Naive B cell (primary cell): ENCODE measurements around the gene CHST12. TPM values are rescaled to one million over a fixed set of nuclear protein-coding genes. Genes with fewer than 3 reads are reported as not detected.
"Not testable (repeated sequence)": the region's sequence is repeated elsewhere in the genome, so short reads cannot be mapped to it uniquely, and the experiment has no call there.

ENCODE experiments used
- ATAC-seq, 2 donors: fragments of 150-1000 bp; cut with Tn5 transposase; 2 replicates each; pipeline ENCODE4 v1.10.0; 2021; ENCODE audit warnings: low read depth in 2 of 2, mild to moderate bottlenecking in 2 of 2, moderate library complexity in 2 of 2
- DNase-seq: peaks from one replicate; pipeline ENCODE4 v3.0.0; 2022
- H3K27ac Mint-ChIP-seq, 6 donors: one replicate each; pipeline ENCODE4 v1.8.0; 2020 to 2022; ENCODE audit warnings: mild to moderate bottlenecking in 6 of 6, mixed read lengths in 6 of 6, moderate library complexity in 5 of 6, inconsistent platforms in 2 of 6
- H3K27me3 Mint-ChIP-seq, 3 donors: one replicate each; pipeline ENCODE4 v1.8.0; 2021 to 2022; ENCODE audit warnings: mixed read lengths in 3 of 3, mild to moderate bottlenecking in 1 of 3
- H3K36me3 Mint-ChIP-seq, 2 donors: one replicate each; pipeline ENCODE4 v1.8.0; 2020 to 2022; ENCODE audit warnings: mixed read lengths in 2 of 2, inconsistent platforms in 1 of 2, mild to moderate bottlenecking in 1 of 2
- H3K4me1 Mint-ChIP-seq, 3 donors: one replicate each; pipeline ENCODE4 v1.8.0; 2020 to 2022; ENCODE audit warnings: mixed read lengths in 3 of 3, inconsistent platforms in 1 of 3, mild to moderate bottlenecking in 1 of 3, moderate library complexity in 1 of 3
- H3K4me3 Mint-ChIP-seq, 8 donors: one replicate each; pipeline ENCODE4 v1.8.0; 2020 to 2022; ENCODE audit warnings: mild to moderate bottlenecking in 8 of 8, mixed read lengths in 8 of 8, moderate library complexity in 8 of 8, inconsistent platforms in 2 of 8
- H3K9me3 Mint-ChIP-seq, 7 donors: one replicate each; pipeline ENCODE4 v1.8.0; 2020 to 2022; ENCODE audit warnings: mixed read lengths in 7 of 7, mild to moderate bottlenecking in 5 of 7, inconsistent platforms in 2 of 7, moderate library complexity in 1 of 7
- polyA plus RNA-seq, 6 donors: library from polyadenylated mRNA; unstranded; fragments of 300-500 nt; fragmentation: Illumina TruSeq; gene quantifications; one replicate each; pipeline ENCODE4 v1.2.3, GENCODE V29; 2021; ENCODE audit warnings: low read depth in 6 of 6

Gene CHST12
- polyA plus RNA-seq, 6 donors from 2014 or later, result 6.5 to 20.9 (median 12.3) TPM

GRCh38 chr7:2452074-2452507 is 48.7 kb downstream of the CHST12 start:
- peak; percentile 14 for DNase-seq
- ATAC-seq, result peak; percentile 34 to 54
- Mint-ChIP-seq H3K36me3 (no peaks in the 10 kb centered on the region), H3K4me3 (peak overlapping the region in 7 of 8 donors; percentile 70 to 88 (median 80)), H3K9me3 (peaks cover 0 to 7% (median 0%) of the 10 kb centered on the region in 7 donors), H3K4me1 (peaks cover 0 to 16% (median 10%) of the 10 kb centered on the region in 3 donors), H3K27me3 (no peaks in the 10 kb centered on the region), H3K27ac (peak overlapping the region in 3 of 6 donors; percentile 63 to 70 (median 68))

- Mint-ChIP-seq H3K27ac (no peak overlapping the region), H3K4me3 (peak overlapping the region in 5 of 8 donors; percentile 51 to 86 (median 63))
- ATAC-seq, result no peak
Measured at GRCh38 chr7:2452643-2453270, 49.3 kb downstream of the CHST12 start.

GRCh38 chr7:2453849-2454248 is 50.4 kb downstream of the CHST12 start:
- H3K27ac Mint-ChIP-seq, result not testable (repeated sequence)
- H3K4me1 Mint-ChIP-seq, result peaks cover 0 to 13% (median 10%) of the 10 kb centered on the region in 3 donors

More at GRCh38 chr7:2452643-2453270, 49.3 kb downstream of the CHST12 start:
- Mint-ChIP-seq H3K36me3 (no peaks in the 10 kb centered on the region), H3K4me1 (peaks cover 0 to 16% (median 10%) of the 10 kb centered on the region in 3 donors), H3K27me3 (no peaks in the 10 kb centered on the region), H3K9me3 (peaks cover 0 to 7% (median 0%) of the 10 kb centered on the region in 7 donors)
- no peak for DNase-seq

GRCh38 chr7:2459674-2460073 is 56.3 kb downstream of the CHST12 start:
- no peaks in the 10 kb centered on the region for H3K36me3 Mint-ChIP-seq
- peaks cover 0 to 3% (median 0%) of the 10 kb centered on the region in 3 donors for H3K4me1 Mint-ChIP-seq
- H3K4me3 Mint-ChIP-seq, result no peak overlapping the region
- peak overlapping the region in 2 of 6 donors; percentile 39 to 59 for H3K27ac Mint-ChIP-seq
- DNase-seq (no peak), ATAC-seq (no peak)
- H3K27me3 Mint-ChIP-seq, result no peaks in the 10 kb centered on the region
- H3K9me3 Mint-ChIP-seq, result peaks cover 0 to 7% (median 0%) of the 10 kb centered on the region in 7 donors

More at GRCh38 chr7:2453849-2454248, 50.4 kb downstream of the CHST12 start:
- not testable (repeated sequence) for ATAC-seq, H3K36me3 Mint-ChIP-seq, H3K9me3 Mint-ChIP-seq, H3K27me3 Mint-ChIP-seq, DNase-seq
- peak overlapping the region in 1 of 8 donors; percentile 41 for H3K4me3 Mint-ChIP-seq

GRCh38 chr7:2460188-2460587 is 56.8 kb downstream of the CHST12 start:
- ATAC-seq (no peak), DNase-seq (no peak)
- no peak overlapping the region for H3K4me3 Mint-ChIP-seq
- H3K36me3 Mint-ChIP-seq, result no peaks in the 10 kb centered on the region
- H3K27me3 Mint-ChIP-seq, result no peaks in the 10 kb centered on the region
- H3K9me3 Mint-ChIP-seq, result peaks cover 0 to 7% (median 0%) of the 10 kb centered on the region in 7 donors
- no peak overlapping the region for H3K27ac Mint-ChIP-seq
- H3K4me1 Mint-ChIP-seq, result peaks cover 0 to 3% (median 0%) of the 10 kb centered on the region in 3 donors

GRCh38 chr7:2460641-2461040 is 57.2 kb downstream of the CHST12 start:
- Mint-ChIP-seq H3K36me3 (no peaks in the 10 kb centered on the region), H3K27me3 (no peaks in the 10 kb centered on the region), H3K4me1 (peaks cover 0 to 3% (median 0%) of the 10 kb centered on the region in 3 donors), H3K27ac (no peak overlapping the region), H3K9me3 (peaks cover 0 to 5% (median 0%) of the 10 kb centered on the region in 7 donors), H3K4me3 (no peak overlapping the region)
- ATAC-seq, result no peak
- DNase-seq, result no peak

- H3K4me3 Mint-ChIP-seq, result no peak overlapping the region
- H3K4me1 Mint-ChIP-seq, result peaks cover 0 to 3% (median 0%) of the 10 kb centered on the region in 3 donors
- peaks cover 0 to 2% (median 0%) of the 10 kb centered on the region in 7 donors for H3K9me3 Mint-ChIP-seq
- ATAC-seq (no peak), DNase-seq (no peak)
- no peak overlapping the region for H3K27ac Mint-ChIP-seq
- no peaks in the 10 kb centered on the region for H3K36me3 Mint-ChIP-seq
- no peaks in the 10 kb centered on the region for H3K27me3 Mint-ChIP-seq
Measured at GRCh38 chr7:2461268-2462026, 58.0 kb downstream of the CHST12 start.

- Mint-ChIP-seq H3K27me3 (no peaks in the 10 kb centered on the region), H3K4me3 (no peak overlapping the region), H3K36me3 (no peaks in the 10 kb centered on the region), H3K27ac (peak overlapping the region in 1 of 6 donors; percentile 33), H3K9me3 (peaks cover 0 to 2% (median 0%) of the 10 kb centered on the region in 7 donors), H3K4me1 (peaks cover 0 to 3% (median 0%) of the 10 kb centered on the region in 3 donors)
- ATAC-seq, result no peak
- DNase-seq, result no peak
Measured at GRCh38 chr7:2462731-2463130, 59.3 kb downstream of the CHST12 start.

- H3K27me3 Mint-ChIP-seq, result peaks cover 4 to 24% (median 23%) of the 10 kb centered on the region in 3 donors
- DNase-seq (no peak), ATAC-seq (no peak)
- peaks cover 2 to 7% (median 7%) of the 10 kb centered on the region in 3 donors for H3K4me1 Mint-ChIP-seq
- H3K9me3 Mint-ChIP-seq, result peaks cover 0 to 2% (median 0%) of the 10 kb centered on the region in 7 donors
- H3K27ac Mint-ChIP-seq, result no peak overlapping the region
- no peaks in the 10 kb centered on the region for H3K36me3 Mint-ChIP-seq
- no peak overlapping the region for H3K4me3 Mint-ChIP-seq
Measured at GRCh38 chr7:2465928-2466327, 62.5 kb downstream of the CHST12 start.

GRCh38 chr7:2466675-2467074 is 63.3 kb downstream of the CHST12 start:
- no peak overlapping the region for H3K4me3 Mint-ChIP-seq
- H3K36me3 Mint-ChIP-seq, result no peaks in the 10 kb centered on the region
- no peak for DNase-seq
- peaks cover 0 to 2% (median 0%) of the 10 kb centered on the region in 7 donors for H3K9me3 Mint-ChIP-seq
- no peak overlapping the region for H3K27ac Mint-ChIP-seq
- peaks cover 2 to 7% (median 7%) of the 10 kb centered on the region in 3 donors for H3K4me1 Mint-ChIP-seq
- no peak for ATAC-seq
- H3K27me3 Mint-ChIP-seq, result peaks cover 4 to 25% (median 23%) of the 10 kb centered on the region in 3 donors

- peak overlapping the region in 1 of 6 donors; percentile 9 for H3K27ac Mint-ChIP-seq
- H3K27me3 Mint-ChIP-seq, result peaks cover 4 to 25% (median 23%) of the 10 kb centered on the region in 3 donors
- no peaks in the 10 kb centered on the region for H3K36me3 Mint-ChIP-seq
- H3K4me1 Mint-ChIP-seq, result peaks cover 2 to 7% (median 7%) of the 10 kb centered on the region in 3 donors
- no peak for DNase-seq
- H3K9me3 Mint-ChIP-seq, result no peaks in the 10 kb centered on the region
- no peak overlapping the region for H3K4me3 Mint-ChIP-seq
- ATAC-seq, result no peak
Measured at GRCh38 chr7:2468227-2468626, 64.8 kb downstream of the CHST12 start.

GRCh38 chr7:2469460-2470203 is 66.2 kb downstream of the CHST12 start:
- H3K4me3 Mint-ChIP-seq, ATAC-seq, DNase-seq, H3K36me3 Mint-ChIP-seq, H3K9me3 Mint-ChIP-seq: not testable (repeated sequence)
- peaks cover 9 to 33% (median 23%) of the 10 kb centered on the region in 3 donors for H3K27me3 Mint-ChIP-seq
- peak overlapping the region in 1 of 6 donors; percentile 84 for H3K27ac Mint-ChIP-seq
- H3K4me1 Mint-ChIP-seq, result peaks cover 2 to 11% (median 7%) of the 10 kb centered on the region in 3 donors
